ENCODE data around the gene FAAP20. TPM values are rescaled to one million over a fixed set of nuclear protein-coding genes. Genes with fewer than 3 reads are reported as not detected.

Gene FAAP20
- polyA plus RNA-seq, 1 donor from 2014 or later = 45.3 TPM

GRCh38 chr1:2152954-2153353, 41.6 kb downstream of the FAAP20 start:
- TF ChIP-seq TAF1 (IDR thresholded peaks at IDR 0.05; ENCODE audit: low read depth) (no peak), MXI1 (conservative IDR thresholded peaks at IDR 0.05; ENCODE audit: poor library complexity, severe bottlenecking) (no peak), POLR2AphosphoS5 (IDR thresholded peaks at IDR 0.05) (no peak), SMC3 (conservative IDR thresholded peaks at IDR 0.05; ENCODE audit: poor library complexity) (no peak), EZH2 (IDR thresholded peaks at IDR 0.05; ENCODE audit: borderline replicate concordance, insufficient read depth, low read length, poor library complexity, severe bottlenecking) (no peak), REST (IDR thresholded peaks at IDR 0.05; ENCODE audit: borderline replicate concordance) (no peak), EP300 (conservative IDR thresholded peaks at IDR 0.05; ENCODE audit: poor library complexity, severe bottlenecking) (no peak), RAD21 (conservative IDR thresholded peaks at IDR 0.05) (no peak), CTCF (IDR thresholded peaks at IDR 0.05; ENCODE audit: poor library complexity, severe bottlenecking) (no peak)
- H3K36me3 ChIP-seq (ENCODE audit: insufficient read depth, low read length) = no peaks in the 10 kb centered on the region
- no peaks in the 10 kb centered on the region for H3F3A ChIP-seq (ENCODE audit: insufficient read depth, low read length, poor library complexity, severe bottlenecking)
- no peaks in the 10 kb centered on the region for H3K9me3 ChIP-seq (ENCODE audit: low read length)
- no peak overlapping the region for H2AFZ ChIP-seq (ENCODE audit: low read depth, low read length)
- no peaks in the 10 kb centered on the region for H3K27me3 ChIP-seq (ENCODE audit: insufficient read depth, low read depth, low read length)
- H3K4me3 ChIP-seq (ENCODE audit: low read length) = no peak overlapping the region
- no peaks in the 10 kb centered on the region for H3K9me2 ChIP-seq (ENCODE audit: insufficient read depth, low read length)
- no peak overlapping the region for H3K27ac ChIP-seq (ENCODE audit: low read length)
- H4K20me1 ChIP-seq (ENCODE audit: insufficient read depth) = no peaks in the 10 kb centered on the region
- no peak overlapping the region for H3K4me2 ChIP-seq (ENCODE audit: low read length)
- no peaks in the 10 kb centered on the region for H3K79me2 ChIP-seq (replicated peaks; ENCODE audit: insufficient read depth, low read length)
- H3K9ac ChIP-seq (ENCODE audit: low read length) = no peak overlapping the region

- Histone ChIP-seq H3K27ac (ENCODE audit: low read length) (no peak overlapping the region), H4K20me1 (ENCODE audit: insufficient read depth) (no peaks in the 10 kb centered on the region), H3K4me3 (ENCODE audit: low read length) (no peak overlapping the region), H3K9me2 (ENCODE audit: insufficient read depth, low read length) (no peaks in the 10 kb centered on the region), H3F3A (ENCODE audit: insufficient read depth, low read length, poor library complexity, severe bottlenecking) (no peaks in the 10 kb centered on the region), H2AFZ (ENCODE audit: low read depth, low read length) (no peak overlapping the region), H3K4me2 (ENCODE audit: low read length) (no peak overlapping the region), H3K9ac (ENCODE audit: low read length) (no peak overlapping the region), H3K79me2 (replicated peaks; ENCODE audit: insufficient read depth, low read length) (no peaks in the 10 kb centered on the region), H3K27me3 (ENCODE audit: insufficient read depth, low read depth, low read length) (no peaks in the 10 kb centered on the region), H3K9me3 (ENCODE audit: low read length) (no peaks in the 10 kb centered on the region), H3K36me3 (ENCODE audit: insufficient read depth, low read length) (no peaks in the 10 kb centered on the region)
- no peak for TF ChIP-seq CTCF (IDR thresholded peaks at IDR 0.05; ENCODE audit: poor library complexity, severe bottlenecking)
- TF ChIP-seq TAF1 (IDR thresholded peaks at IDR 0.05; ENCODE audit: low read depth) = no peak
- TF ChIP-seq EZH2 (IDR thresholded peaks at IDR 0.05; ENCODE audit: borderline replicate concordance, insufficient read depth, low read length, poor library complexity, severe bottlenecking) = no peak
- TF ChIP-seq RAD21 (conservative IDR thresholded peaks at IDR 0.05) = no peak
- no peak for TF ChIP-seq SMC3 (conservative IDR thresholded peaks at IDR 0.05; ENCODE audit: poor library complexity)
- no peak for TF ChIP-seq MXI1 (conservative IDR thresholded peaks at IDR 0.05; ENCODE audit: poor library complexity, severe bottlenecking)
- no peak for TF ChIP-seq EP300 (conservative IDR thresholded peaks at IDR 0.05; ENCODE audit: poor library complexity, severe bottlenecking)
- no peak for TF ChIP-seq REST (IDR thresholded peaks at IDR 0.05; ENCODE audit: borderline replicate concordance)
- TF ChIP-seq POLR2AphosphoS5 (IDR thresholded peaks at IDR 0.05) = no peak
Measured at GRCh38 chr1:2151911-2152310, 42.7 kb downstream of the FAAP20 start.
